Endothelial cell (in vitro differentiated cells): ENCODE data around the gene CDC42EP3. TPM values are rescaled to one million over a fixed set of nuclear protein-coding genes. Genes with fewer than 3 reads are reported as not detected.
A peak's percentile ranks its signal among the peaks of the same experiment; 100 is the strongest.

ENCODE experiments used
- DNase-seq: peaks from one replicate; pipeline ENCODE4 v3.0.0; 2021; ENCODE audit warnings: low spot score
- H3K27ac Mint-ChIP-seq: one replicate; pipeline ENCODE4 v1.8.0; 2021; ENCODE audit warnings: mixed read lengths, inconsistent platforms; ENCODE audit not compliant: unreplicated experiment
- H3K27me3 Mint-ChIP-seq: one replicate; pipeline ENCODE4 v1.8.0; 2021; ENCODE audit warnings: mild to moderate bottlenecking, moderate library complexity, mixed read lengths, inconsistent platforms; ENCODE audit not compliant: unreplicated experiment
- H3K36me3 Mint-ChIP-seq: one replicate; pipeline ENCODE4 v1.8.0; 2021; ENCODE audit warnings: mild to moderate bottlenecking, low read depth, mixed read lengths, inconsistent platforms; ENCODE audit not compliant: unreplicated experiment
- H3K4me1 Mint-ChIP-seq: one replicate; pipeline ENCODE4 v1.8.0; 2021; ENCODE audit warnings: mild to moderate bottlenecking, mixed read lengths, inconsistent platforms; ENCODE audit not compliant: unreplicated experiment
- H3K4me3 Mint-ChIP-seq: one replicate; pipeline ENCODE4 v1.8.0; 2021; ENCODE audit warnings: mild to moderate bottlenecking, mixed read lengths, inconsistent platforms; ENCODE audit not compliant: unreplicated experiment
- H3K9me3 Mint-ChIP-seq: one replicate; pipeline ENCODE4 v1.8.0; 2021; ENCODE audit warnings: mixed read lengths, inconsistent platforms; ENCODE audit not compliant: unreplicated experiment
- total RNA-seq: library from RNA; stranded (reverse); fragmentation: NEBNext Ultra II Directional; extraction: Animal tissue kit (Norgen Biotek cat#: 25700); gene quantifications from one replicate; pipeline ENCODE4 v1.2.1, GENCODE V29; 2021; ENCODE audit not compliant: unreplicated experiment
- TF ChIP-seq, protein P1 (sequence below): fragments of 200-600 bp; sonication (generic); IDR thresholded peaks from one replicate; pipeline ENCODE4 v1.5.0; 2021; ENCODE audit warnings: antibody characterized with exemption; ENCODE audit not compliant: unreplicated experiment

The CDC42EP3 gene
- total RNA-seq, 1 donor from 2014 or later: 53.1 TPM

- no peaks in the 10 kb centered on the region for H3K9me3 Mint-ChIP-seq
- peak overlapping the region; percentile 9 for H3K4me3 Mint-ChIP-seq
- H3K27me3 Mint-ChIP-seq: peaks cover 18% of the 10 kb centered on the region
- TF ChIP-seq, protein P1, sequence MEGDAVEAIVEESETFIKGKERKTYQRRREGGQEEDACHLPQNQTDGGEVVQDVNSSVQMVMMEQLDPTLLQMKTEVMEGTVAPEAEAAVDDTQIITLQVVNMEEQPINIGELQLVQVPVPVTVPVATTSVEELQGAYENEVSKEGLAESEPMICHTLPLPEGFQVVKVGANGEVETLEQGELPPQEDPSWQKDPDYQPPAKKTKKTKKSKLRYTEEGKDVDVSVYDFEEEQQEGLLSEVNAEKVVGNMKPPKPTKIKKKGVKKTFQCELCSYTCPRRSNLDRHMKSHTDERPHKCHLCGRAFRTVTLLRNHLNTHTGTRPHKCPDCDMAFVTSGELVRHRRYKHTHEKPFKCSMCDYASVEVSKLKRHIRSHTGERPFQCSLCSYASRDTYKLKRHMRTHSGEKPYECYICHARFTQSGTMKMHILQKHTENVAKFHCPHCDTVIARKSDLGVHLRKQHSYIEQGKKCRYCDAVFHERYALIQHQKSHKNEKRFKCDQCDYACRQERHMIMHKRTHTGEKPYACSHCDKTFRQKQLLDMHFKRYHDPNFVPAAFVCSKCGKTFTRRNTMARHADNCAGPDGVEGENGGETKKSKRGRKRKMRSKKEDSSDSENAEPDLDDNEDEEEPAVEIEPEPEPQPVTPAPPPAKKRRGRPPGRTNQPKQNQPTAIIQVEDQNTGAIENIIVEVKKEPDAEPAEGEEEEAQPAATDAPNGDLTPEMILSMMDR: no peak
- peak; percentile 30 for DNase-seq
- H3K27ac Mint-ChIP-seq: peak overlapping the region; percentile 92
- H3K4me1 Mint-ChIP-seq: peaks cover 89% of the 10 kb centered on the region
- peaks cover 22% of the 10 kb centered on the region for H3K36me3 Mint-ChIP-seq
Observed at GRCh38 chr2:37653805-37654378, 17.6 kb downstream of the CDC42EP3 start.

- peak overlapping the region; percentile 8 for H3K4me3 Mint-ChIP-seq
- H3K9me3 Mint-ChIP-seq: no peaks in the 10 kb centered on the region
- DNase-seq: no peak
- peaks cover 89% of the 10 kb centered on the region for H3K4me1 Mint-ChIP-seq
- TF ChIP-seq, protein P1: no peak
- H3K27ac Mint-ChIP-seq: peak overlapping the region; percentile 96
- peaks cover 24% of the 10 kb centered on the region for H3K36me3 Mint-ChIP-seq
- peaks cover 14% of the 10 kb centered on the region for H3K27me3 Mint-ChIP-seq
Observed at GRCh38 chr2:37653093-37653492, 18.3 kb downstream of the CDC42EP3 start.

DNA sequence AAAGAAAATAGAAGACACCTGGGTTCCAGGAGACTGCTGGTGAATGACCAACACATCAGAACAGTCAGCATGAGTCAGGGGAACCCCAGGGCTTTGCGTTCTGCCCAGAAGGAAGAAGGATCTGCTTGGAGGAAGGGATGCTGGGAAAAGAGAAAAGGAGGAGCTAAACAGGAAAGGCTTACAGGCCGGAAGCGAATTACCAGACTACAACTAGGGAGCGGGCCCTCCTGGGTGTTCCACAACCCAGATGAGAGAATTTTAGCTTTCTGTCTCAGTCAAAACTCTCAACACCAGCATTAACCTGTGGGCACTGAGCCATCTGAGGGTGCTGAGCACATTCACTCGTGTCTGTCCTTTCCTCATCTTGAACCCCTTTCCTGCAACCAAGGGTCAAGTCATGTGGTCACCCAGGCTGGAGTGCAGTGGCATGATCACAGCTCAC lies 19.2 kb downstream of the CDC42EP3 start:
- peak overlapping the region; percentile 22 for H3K27ac Mint-ChIP-seq
- peaks cover 13% of the 10 kb centered on the region for H3K27me3 Mint-ChIP-seq
- no peak for DNase-seq
- H3K4me3 Mint-ChIP-seq: no peak overlapping the region
- peaks cover 86% of the 10 kb centered on the region for H3K4me1 Mint-ChIP-seq
- H3K36me3 Mint-ChIP-seq: peaks cover 33% of the 10 kb centered on the region
- TF ChIP-seq, protein P1: no peak
- no peaks in the 10 kb centered on the region for H3K9me3 Mint-ChIP-seq

- TF ChIP-seq, protein P1: no peak
- Mint-ChIP-seq H3K4me1 (peaks cover 80% of the 10 kb centered on the region), H3K36me3 (peaks cover 46% of the 10 kb centered on the region), H3K9me3 (no peaks in the 10 kb centered on the region), H3K27me3 (peaks cover 10% of the 10 kb centered on the region), H3K27ac (no peak overlapping the region), H3K4me3 (no peak overlapping the region)
- DNase-seq: no peak
Observed at GRCh38 chr2:37650548-37651093, 20.8 kb downstream of the CDC42EP3 start.

DNA sequence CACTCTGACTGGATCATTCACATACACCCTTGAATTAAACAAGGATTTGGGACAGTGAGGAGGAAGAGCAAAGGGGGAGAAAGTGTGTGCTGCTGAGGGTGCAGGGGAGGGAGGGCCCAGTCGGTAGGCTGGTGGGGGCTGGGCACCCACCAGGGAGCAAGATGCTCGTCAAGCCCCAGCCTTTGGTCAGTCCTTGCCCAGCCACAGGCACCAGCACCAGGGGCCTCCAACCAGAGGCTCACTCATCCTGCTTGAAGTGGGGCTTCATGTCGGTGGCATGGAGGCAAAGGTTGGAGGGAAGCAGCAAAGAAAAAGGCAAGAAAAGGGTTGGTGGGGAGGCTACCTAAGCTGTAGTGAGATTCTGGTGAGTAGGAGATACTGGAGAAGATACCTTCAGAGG lies 21.9 kb downstream of the CDC42EP3 start:
- peaks cover 74% of the 10 kb centered on the region for H3K4me1 Mint-ChIP-seq
- no peak overlapping the region for H3K27ac Mint-ChIP-seq
- no peak overlapping the region for H3K4me3 Mint-ChIP-seq
- TF ChIP-seq, protein P1: no peak
- peaks cover 42% of the 10 kb centered on the region for H3K36me3 Mint-ChIP-seq
- H3K27me3 Mint-ChIP-seq: peaks cover 11% of the 10 kb centered on the region
- no peaks in the 10 kb centered on the region for H3K9me3 Mint-ChIP-seq
- DNase-seq: no peak
